HG02973 (cell line): ENCODE measurements around the gene FGF4.

Experiments used
- ATAC-seq: cut with Tn5 transposase; IDR thresholded peaks from one replicate; pipeline ENCODE4 v1.9.1; 2021; ENCODE audit warnings: moderate library complexity; ENCODE audit not compliant: unreplicated experiment

The FGF4 gene

DNA sequence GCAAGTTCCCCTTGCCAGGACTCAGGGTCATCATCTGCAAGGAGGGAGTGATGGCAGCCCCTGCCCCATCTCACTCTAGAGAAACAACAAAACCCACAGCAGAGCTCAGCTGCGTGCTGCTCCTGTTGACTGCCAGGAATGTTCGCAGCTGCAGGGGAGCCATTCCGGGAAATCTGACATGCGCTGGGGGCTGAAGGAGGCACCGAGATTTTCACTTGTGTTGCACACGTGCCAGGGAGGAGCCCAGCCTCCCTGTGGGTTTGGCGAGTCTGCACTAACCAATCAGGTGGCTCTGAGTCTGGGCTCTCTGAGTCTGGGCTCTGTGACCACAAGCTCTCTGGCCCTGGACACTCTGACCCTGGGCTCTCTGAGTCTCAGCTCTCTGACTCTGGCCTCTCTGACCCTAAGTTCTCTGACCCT, 33.5 kb upstream of the FGF4 start:
- no peak for ATAC-seq

DNA sequence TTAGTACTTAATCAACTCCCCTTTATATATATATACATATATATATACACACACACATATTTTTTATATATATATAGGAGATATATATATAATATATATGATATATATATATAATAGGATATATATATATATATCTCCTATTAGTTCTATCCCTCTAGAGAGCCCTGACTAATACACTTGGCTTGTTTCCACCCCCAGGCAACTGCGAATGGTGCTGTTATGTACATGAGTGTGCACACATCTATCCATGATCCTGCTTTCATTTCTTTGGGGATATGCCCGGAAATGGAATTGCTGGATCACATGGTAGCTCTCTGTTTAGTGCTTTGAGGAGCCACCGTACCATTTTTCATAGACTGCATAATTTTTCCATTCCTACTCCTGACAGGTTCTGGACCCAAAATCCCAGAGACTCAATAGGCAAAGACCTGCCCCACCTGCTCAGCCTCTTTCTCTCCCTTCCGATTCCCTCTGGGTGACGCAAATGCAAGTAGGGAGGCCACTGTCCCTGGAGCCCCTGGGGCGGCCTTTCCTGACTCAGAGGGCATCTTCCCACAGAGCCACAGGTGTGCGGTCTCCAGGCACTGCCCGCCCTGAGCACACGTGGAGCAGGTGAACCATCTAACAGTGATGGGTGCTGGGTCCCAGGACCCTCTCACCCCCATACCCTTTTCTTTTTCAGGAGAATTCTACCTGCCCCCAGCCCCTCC, 32.1 kb upstream of the FGF4 start:
- ATAC-seq = no peak

DNA sequence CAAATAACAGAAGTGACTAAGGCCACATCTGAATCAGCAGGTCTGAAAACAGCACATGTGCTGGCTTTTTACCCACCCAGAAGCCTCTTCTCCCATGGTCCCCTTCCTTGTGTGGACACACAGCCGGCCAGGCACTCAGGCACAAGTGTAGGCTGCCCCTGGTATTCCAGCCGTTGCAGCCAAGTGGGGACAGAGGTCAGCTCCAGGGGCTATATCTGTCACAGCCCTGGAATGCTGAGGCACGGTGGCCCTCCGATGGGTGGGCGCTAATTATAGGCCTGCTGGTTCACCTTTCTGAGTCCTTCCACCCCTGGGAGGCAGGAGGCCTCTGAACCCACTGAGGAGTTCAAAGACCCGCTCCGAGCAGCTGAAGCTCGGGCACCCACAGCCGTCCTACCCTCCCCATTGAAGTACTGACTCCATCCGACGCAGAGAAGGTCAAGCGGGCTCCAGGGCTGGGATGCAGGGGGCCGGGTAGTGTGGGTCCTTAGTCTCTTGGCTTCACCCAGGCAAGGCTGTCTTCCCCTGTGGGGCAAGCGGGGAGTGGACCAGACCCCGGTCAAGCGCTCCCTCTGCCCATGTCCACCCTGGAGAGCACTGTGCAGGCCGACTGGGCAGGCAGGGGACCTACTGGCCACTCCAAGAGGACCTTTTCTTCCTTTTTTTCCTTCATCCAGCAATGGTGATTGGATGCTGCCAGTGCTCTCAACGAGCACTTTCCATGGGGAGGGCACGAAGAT, 29.8 kb upstream of the FGF4 start:
- ATAC-seq = no peak

DNA sequence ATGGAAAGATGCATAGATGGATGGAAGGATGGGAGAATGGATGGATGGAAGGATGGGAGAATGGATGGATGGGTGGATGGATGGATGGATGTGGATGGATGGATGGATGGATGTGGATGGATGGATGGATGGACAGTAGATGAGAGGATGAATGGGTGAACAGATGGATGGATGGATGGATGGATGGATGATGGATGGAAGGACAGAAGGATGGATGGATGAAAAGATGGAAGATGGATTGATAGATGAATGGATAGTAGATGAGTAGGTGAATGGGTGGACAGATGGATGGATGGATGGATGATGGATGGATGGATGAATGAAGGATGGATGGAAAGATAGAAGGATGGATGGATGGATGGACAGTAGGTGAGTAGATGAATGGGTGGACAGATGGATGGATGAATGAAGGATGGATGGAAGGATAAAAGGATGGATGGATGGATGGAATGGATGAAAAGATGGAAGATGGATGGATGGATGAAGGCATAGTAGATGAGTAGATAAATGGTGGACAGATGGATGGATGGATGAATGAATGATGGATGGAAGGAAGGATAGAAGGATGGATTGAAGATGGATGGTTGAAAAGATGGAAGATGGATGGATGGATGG, 28.6 kb upstream of the FGF4 start:
- no peak for ATAC-seq

DNA sequence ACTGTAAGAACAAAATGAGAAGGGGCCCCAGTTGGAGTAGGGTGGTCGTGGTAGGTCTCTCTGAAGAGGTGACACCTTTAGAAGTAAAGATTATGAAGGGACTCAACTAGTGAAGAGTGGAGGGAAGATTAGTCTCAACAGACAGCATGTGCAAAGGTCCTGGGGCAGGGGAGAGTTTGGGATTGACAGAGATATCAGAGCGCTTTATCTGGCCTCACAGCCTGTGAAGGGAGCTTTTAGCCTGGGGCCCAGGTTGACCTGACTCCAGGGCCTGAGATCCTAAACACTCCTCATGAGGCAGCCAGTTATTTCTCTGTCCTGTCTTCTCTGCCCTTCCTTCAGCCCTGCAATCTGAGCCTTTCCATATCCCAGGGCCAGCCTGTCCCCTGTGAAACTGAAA, 27.9 kb upstream of the FGF4 start:
- ATAC-seq = no peak

DNA sequence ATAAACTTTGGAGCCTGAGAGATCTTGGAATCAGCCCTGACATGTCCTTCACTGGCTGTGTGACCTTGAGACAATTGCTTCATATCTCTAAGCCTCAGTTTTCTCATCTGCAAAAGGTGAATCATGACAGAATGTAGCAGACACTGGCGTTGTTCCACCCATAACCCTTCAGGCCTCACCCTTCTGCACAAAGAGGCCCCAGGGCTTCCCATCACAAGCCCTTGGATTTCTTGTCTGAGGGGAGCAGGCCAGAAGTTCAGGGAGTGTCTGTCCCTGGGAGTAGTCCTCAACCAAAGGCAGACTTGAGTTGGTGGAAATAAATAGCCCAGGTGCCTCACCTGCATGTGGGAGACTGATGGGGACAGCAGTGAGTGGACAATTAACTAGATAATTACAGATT, 27.4 kb upstream of the FGF4 start:
- ATAC-seq = no peak

DNA sequence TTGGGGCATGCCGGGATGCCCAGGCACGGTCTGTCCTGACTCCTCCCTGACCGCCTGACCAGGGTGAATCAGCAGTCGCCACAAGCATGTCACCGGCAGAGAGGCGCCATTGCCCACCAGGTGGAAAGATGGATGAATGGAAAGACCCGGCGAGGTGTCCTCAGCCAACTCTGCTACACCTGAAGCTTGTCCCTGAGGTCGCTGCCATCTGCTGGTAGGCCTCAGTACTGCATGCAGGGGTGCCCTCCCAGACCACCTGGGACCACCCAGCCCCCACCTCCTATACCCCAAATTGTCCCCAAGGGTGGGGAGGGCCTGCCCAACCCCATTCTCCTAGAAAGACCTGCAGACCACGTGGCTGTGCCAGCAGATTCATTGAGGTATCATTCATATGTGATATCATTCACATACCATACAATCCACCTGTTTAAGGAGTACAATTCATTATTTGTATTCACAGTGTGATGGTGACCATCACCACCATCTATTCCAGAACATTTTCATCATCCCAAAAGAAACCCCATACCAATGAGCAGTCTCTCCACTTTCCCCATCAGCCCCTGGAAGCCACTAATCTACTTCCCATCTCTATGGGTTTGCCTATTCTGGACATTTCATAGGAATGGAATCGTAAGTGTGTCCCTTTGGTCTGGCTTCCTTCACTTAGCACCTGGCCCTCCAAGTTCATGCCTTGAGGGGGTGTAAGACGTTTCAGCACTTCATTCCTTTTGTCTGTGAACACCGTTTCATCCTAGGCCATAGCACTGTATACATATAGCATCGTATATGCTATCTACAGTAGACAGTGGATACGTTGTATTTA, 26.6 kb upstream of the FGF4 start:
- no peak for ATAC-seq

DNA sequence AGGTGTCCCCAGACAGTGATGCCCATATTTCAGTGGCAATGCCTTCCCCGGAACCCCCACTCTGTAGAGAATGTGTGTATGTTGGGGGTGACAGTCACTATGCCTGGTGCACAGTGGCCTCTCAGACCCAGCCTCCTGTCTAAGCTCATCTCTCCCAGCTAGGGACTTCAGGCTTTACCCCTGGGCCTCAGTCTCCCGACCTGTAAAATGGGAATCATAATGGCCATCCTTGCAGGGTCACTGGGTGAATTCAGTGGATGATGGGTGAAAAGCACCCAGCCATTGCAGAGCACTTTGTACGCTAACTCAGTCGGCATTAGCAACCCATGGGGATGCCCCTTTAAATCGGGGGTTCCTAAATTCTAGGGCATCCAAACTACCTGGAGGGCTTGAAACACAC, 25.1 kb upstream of the FGF4 start:
- ATAC-seq = no peak

DNA sequence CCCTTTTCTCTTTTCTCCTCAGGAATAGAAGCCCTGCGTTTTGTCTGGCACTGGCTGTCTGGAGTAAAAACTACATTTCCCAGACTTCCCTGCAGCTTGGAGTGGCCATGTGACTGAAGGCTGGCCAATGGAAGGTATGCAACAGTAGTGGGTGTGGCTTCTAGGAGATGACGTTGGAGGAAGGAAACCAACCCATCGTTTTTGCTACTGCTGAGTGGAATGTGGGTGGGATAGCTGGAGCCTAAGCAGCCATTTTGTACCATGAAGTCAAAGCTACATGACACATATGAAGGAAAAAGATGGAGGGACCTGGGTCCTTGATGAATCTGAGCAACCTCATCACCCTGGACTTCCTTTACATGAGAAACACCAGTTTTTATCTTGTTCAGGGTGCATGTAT, 24.4 kb upstream of the FGF4 start:
- no peak for ATAC-seq

DNA sequence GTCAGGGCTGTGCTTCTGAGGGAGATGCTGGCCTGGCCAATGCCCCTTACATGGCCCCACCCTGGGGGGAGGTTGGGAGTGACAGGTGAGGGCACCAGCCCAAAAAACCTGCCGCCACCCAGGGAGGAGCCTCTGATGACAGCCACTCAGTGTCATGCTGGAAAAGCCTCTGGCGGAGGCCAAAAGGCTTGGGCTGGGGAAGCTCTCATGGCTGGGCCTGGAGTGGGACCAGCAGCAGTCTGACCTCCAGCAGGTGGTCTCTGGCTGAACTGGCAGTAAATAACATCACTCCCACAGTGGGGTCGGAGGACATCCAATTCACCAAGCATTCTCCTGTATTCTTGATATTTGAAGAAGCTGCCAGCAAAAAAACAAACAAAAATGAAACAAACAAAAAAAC, 24.0 kb upstream of the FGF4 start:
- ATAC-seq = no peak

DNA sequence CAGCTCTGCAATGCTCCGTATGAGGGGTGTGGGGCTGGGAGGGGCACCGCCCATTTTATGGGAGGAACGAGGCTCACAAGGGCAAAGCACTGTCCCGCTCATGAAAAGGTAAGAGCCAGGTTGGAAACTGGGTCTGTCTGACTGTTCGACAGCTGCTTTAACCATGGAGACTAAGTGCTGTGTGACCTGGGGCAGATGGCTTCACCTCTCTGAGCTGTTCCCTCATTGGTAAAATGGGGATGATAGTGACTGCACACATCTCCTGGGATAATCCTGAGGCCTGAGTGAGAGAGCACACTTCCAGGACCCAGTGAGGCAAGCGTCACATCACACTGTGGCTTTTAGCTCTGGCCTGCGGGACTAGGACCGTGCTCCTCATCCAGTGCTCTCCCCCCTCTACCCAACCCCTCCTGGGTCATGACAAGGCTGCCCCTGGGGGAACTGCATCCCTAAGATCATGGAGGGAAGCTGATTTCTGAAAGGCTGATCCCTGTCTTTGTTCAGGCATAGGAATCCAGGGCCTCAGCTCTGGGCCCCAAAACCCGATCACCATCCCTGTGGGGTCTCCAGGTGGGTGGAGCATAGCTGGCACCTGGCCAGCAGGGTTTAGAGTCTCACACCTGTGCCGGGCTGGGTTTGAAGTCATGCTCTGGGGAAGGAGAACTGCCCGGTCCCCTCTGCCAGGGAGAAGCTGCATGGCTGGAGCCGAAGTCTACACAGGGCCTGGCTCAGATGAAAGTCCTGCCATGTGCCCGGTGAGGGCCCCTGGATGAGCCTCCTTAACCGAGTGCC, 22.8 kb upstream of the FGF4 start:
- no peak for ATAC-seq

DNA sequence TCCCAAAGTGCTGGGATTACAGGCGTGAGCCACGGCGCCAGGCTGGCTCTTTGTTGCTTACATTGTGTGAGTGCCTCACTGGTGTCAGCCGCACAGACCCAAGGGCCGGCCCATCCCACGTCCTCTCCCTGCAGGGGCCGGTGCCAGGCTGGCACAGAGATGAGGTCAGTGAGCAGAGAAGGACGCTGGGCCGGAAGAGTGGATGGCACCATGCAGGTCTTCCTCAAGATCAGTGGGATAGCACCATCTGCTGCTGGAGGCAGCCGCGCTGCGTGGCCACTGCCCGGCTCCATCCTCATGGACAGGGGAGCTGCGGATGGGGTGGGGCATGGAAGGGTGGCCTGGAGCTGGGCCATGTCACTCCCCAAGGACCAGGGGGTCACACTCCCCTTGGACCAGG, 22.0 kb upstream of the FGF4 start:
- ATAC-seq = no peak

DNA sequence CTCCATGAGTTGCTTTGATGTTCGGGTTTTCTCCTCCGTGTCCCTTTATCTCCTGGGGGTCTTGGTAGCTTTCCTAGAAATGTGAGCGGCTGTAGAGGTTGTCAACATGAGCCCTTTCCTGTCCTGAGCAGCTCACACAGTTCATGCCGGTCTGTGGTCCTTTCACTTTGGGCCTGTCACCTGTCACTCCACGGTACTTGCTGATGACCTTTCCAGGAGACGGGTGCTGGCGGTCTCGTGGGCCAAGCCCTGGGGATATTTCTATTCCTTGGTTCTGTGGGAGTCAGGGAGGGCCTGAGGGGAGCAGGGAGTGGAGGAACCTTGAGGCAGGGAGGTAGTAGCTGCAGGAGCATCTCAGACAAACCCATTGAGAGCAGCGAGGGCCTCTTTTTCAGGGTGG, 20.9 kb upstream of the FGF4 start:
- ATAC-seq = no peak

DNA sequence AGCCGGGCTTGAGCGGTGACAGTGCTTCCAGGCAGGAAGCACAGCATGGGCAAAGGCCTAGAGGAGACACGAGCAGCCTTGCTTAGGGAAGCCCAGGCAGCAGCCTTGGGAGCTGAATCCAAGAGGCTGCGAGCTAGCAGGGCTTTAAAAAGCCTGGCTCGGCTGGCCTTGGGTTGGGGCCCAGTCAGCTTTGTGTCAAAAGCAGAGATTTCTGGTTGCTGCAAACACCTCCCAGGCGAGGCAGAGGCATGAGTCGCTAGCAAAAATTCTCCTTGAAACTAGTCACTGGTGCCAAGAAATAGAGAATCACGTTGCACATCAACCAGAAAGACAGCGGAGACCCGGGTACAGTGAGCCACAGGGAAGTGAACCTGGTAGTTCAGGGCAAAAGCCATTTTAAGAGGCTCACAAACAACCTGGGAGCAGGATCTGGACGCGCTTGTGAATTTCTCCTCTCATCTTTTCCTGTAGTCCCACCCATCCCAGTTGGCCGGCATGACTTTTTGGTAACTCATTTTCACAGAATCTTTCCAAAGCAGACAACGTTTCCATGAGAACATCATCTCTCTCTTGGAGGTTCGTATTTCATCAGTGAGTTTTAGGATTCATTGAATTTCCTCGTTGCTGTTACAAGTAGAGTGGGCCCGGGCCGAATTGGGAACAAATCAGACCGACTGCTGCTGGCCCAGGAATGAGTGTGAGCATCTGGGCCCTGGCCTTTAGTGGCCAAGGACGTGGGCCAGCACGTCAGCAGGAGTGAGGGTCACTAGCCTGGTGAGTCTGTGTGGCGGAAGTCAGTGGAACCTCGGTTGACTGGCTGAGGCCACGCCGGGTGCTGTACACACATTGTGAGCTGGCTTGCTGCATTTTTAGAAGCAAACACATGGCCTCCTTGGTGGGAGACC, 16.4 kb upstream of the FGF4 start:
- ATAC-seq = no peak

DNA sequence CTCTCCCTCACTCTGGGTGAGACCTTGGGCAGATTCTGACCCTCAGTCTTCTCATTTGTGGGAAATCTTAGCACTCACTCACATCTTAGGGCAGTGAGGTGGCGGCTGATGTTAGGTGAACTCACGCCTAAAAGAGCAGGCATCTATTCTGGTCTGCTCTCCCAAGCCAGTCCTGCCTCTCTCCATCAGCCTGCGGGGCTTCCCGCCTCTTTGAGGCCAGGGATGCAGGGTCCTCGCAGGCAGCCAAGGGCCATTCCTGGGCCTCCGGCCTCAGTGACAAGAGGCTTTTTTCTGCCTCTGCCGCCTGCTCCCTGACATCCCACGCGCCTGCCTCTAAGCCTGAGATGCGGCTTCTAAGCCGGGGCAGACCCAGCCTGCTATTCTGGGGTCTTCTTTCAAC, 13.8 kb upstream of the FGF4 start:
- no peak for ATAC-seq

DNA sequence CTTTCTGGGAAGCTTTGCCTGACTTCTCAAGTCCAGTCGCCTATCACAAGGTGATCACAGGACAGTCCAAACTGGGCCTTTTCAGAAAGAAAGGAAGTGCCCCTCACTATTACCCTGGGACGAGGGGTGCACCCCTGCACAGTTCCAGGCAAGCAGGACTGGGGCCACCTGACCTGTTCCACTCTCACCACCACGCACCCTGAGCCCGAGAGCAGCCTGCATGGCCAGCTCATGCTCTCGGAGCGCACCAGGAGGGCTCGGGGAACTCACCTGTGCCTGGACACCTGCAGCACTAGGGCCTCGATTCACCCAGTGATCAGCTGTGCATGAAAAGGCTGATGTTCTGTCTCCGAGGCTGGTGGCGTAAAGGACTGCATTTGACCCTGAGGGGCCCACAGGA, 12.8 kb upstream of the FGF4 start:
- no peak for ATAC-seq

DNA sequence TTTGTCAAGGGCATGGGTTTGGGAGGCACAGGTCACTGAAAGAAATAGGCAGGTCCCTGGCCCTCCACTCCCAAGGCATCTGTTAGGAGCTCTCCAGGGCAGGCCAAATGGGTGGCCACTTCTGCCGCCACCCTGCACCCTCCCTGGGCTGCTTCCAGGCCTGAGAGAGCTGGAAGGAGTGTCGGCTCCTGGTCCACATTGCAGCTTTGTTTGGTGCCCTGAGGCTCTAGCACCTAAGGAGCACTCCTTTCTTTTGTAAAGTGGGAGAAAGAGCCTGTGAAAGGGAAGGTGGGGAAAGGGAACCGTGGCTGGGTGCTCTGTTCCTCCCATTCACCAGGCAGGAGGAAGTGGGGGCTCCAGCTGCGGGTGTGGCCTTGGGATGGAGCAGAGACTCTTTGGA, 12.3 kb upstream of the FGF4 start:
- no peak for ATAC-seq

DNA sequence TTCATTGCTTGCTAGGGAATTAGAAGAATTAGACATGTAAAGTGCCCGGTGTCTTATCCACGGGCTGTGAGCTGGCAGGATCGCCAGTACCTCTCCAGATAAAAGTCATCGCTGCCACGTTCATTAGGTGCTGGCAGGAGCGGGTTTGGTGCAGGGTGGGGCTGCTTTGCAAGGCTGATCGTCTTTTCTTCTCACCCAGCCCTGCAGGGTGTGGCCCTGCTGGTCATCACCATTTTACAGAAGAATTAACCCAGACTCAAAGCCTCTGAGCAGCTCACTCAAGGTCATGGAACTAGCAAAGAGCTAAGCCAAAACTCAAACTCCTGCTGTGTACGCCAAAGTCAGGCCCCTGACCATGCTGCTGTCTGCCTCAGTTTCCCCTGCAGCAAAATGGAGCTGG, 6.1 kb upstream of the FGF4 start:
- ATAC-seq = no peak

DNA sequence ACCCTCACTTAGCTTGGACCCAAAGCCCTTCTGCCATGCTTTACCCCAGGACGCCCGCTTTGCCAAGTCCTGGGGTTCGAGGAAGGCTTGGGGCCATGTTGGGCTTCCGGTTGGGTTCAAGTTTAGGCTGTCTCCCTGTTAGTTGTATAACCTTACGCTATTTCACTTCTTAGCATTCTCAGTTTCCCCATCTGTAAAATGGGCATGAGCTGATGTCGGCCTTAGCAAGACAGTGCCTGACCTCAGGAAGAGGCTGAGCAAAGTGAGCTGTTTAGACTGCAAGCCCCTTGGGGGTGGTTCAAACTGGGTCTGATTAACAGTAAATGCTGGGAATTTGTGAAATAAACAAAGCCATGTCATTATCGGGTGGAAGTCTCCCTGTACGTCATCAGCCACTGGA, 3.2 kb upstream of the FGF4 start:
- ATAC-seq = no peak
